ENCODE measurements around the gene CRB1.

The CRB1 gene

GRCh38 chr1:197413564-197413963 lies 145.5 kb downstream of the CRB1 start:
- no peak for TF ChIP-seq PRDM6 (tag by site-specific recombination; IDR thresholded peaks at IDR 0.05)
- no peak for TF ChIP-seq ZNF184 (tag by site-specific recombination; IDR thresholded peaks at IDR 0.05)
- no peak for TF ChIP-seq ZNF121 (tag by site-specific recombination; IDR thresholded peaks at IDR 0.05)
- no peak for TF ChIP-seq CTCF (tag by site-specific recombination; IDR thresholded peaks at IDR 0.05)
- no peak for TF ChIP-seq GLI2 (tag by site-specific recombination; IDR thresholded peaks at IDR 0.05; ENCODE audit: borderline replicate concordance, low read depth)
- no peak for TF ChIP-seq YY2 (tag by site-specific recombination; IDR thresholded peaks at IDR 0.05)
- TF ChIP-seq ZNF610 (tag by site-specific recombination; IDR thresholded peaks at IDR 0.05; ENCODE audit: borderline replicate concordance): no peak
- TF ChIP-seq ZNF843 (tag by site-specific recombination; IDR thresholded peaks at IDR 0.05): no peak
- no peak for TF ChIP-seq ZNF530 (tag by site-specific recombination; IDR thresholded peaks at IDR 0.05; ENCODE audit: low read depth)
- no peak for TF ChIP-seq KLF10 (tag by site-specific recombination; IDR thresholded peaks at IDR 0.05)
- no peak for TF ChIP-seq ZNF350 (tag by site-specific recombination; IDR thresholded peaks at IDR 0.05)
- TF ChIP-seq ZNF449 (tag by site-specific recombination; IDR thresholded peaks at IDR 0.05): no peak
- no peak for TF ChIP-seq GLI4 (tag by site-specific recombination; IDR thresholded peaks at IDR 0.05)
- TF ChIP-seq ZNF423 (tag by site-specific recombination; IDR thresholded peaks at IDR 0.05): no peak
- no peak for TF ChIP-seq ZSCAN16 (tag by site-specific recombination; IDR thresholded peaks at IDR 0.05)
- no peak for TF ChIP-seq SCRT2 (tag by site-specific recombination; IDR thresholded peaks at IDR 0.05)
- no peak for TF ChIP-seq ZNF132 (tag by site-specific recombination; IDR thresholded peaks at IDR 0.05; ENCODE audit: borderline replicate concordance)
- TF ChIP-seq ZNF677 (tag by site-specific recombination; IDR thresholded peaks at IDR 0.05): no peak
- no peak for TF ChIP-seq BCL6B (tag by site-specific recombination; IDR thresholded peaks at IDR 0.05)
- H3K9me3 ChIP-seq (ENCODE audit: control insufficient read depth, insufficient read depth, low read depth, low read length): no peaks in the 10 kb centered on the region
- no peak overlapping the region for H3K4me3 ChIP-seq (ENCODE audit: low read depth, low read length)
- H3K4me1 ChIP-seq (ENCODE audit: control insufficient read depth, insufficient read depth, low read length): no peaks in the 10 kb centered on the region
- no peak overlapping the region for H3K27ac ChIP-seq (ENCODE audit: extremely low read depth, low read depth, low read length)
- CTCF ChIA-PET: no interaction called here
- POLR2A ChIA-PET: no interaction called here
- no peaks in the 10 kb centered on the region for H3K36me3 ChIP-seq (ENCODE audit: control insufficient read depth in 2 of 2, insufficient read depth in 1 of 2, low read length in 2 of 2)

GRCh38 chr1:197415221-197415620 lies 147.2 kb downstream of the CRB1 start:
- Histone ChIP-seq H3K27ac (ENCODE audit: extremely low read depth, low read depth, low read length) (no peak overlapping the region), H3K9me3 (ENCODE audit: control insufficient read depth, insufficient read depth, low read depth, low read length) (no peaks in the 10 kb centered on the region), H3K4me3 (ENCODE audit: low read depth, low read length) (no peak overlapping the region), H3K36me3 (ENCODE audit: control insufficient read depth in 2 of 2, insufficient read depth in 1 of 2, low read length in 2 of 2) (no peaks in the 10 kb centered on the region), H3K4me1 (ENCODE audit: control insufficient read depth, insufficient read depth, low read length) (no peaks in the 10 kb centered on the region)
- TF ChIP-seq ZNF629 (tag by site-specific recombination; IDR thresholded peaks at IDR 0.05) (no peak), ZNF341 (tag by site-specific recombination; IDR thresholded peaks at IDR 0.05; ENCODE audit: low read depth) (no peak), ZNF2 (tag by site-specific recombination; IDR thresholded peaks at IDR 0.05) (no peak)
- POLR2A ChIA-PET: no interaction called here
- CTCF ChIA-PET: interaction anchor here (0.7 kb wide), 1 partner anchor 249 kb away, joined by 5 read pairs; no protein-coding TSS in a partner anchor
